GM12892 (cell line): ENCODE measurements around the gene FNDC11.
A peak's percentile ranks its signal among the peaks of the same experiment; 100 is the strongest.
"Not testable (repeated sequence)": the region's sequence is repeated elsewhere in the genome, so short reads cannot be mapped to it uniquely, and the experiment has no call there.

Source experiments
- DNase-seq: peaks from one replicate; pipeline ENCODE4 v3.0.0; 2011; ENCODE audit not compliant: insufficient read length
- FAIRE-seq: peaks from 2 replicates; lab custom pipeline; 2011; peaks lifted over from hg19 to GRCh38; lab: Jason Lieb, UNC
- POLR2A ChIP-seq: IDR thresholded peaks from 2 replicates; pipeline ENCODE4 v1.6.1; 2011; ENCODE audit warnings: low read depth, low read length, control low read depth
- POLR2AphosphoS5 ChIP-seq: IDR thresholded peaks from 2 replicates; pipeline ENCODE4 v1.6.1; 2011; ENCODE audit warnings: low read depth, low read length, control low read depth
- TAF1 ChIP-seq: IDR thresholded peaks from 2 replicates; pipeline ENCODE4 v1.6.1; 2011; ENCODE audit warnings: low read depth, mild to moderate bottlenecking, control low read depth, low read length, borderline replicate concordance

FNDC11 gene

GRCh38 chr20:63551068-63551467 lies 2.9 kb upstream of the FNDC11 start:
- FAIRE-seq (no peak), DNase-seq (no peak)
- TF ChIP-seq TAF1 (no peak), POLR2AphosphoS5 (no peak), POLR2A (no peak)

- no peak for TF ChIP-seq POLR2A
- no peak for TF ChIP-seq POLR2AphosphoS5
- TF ChIP-seq TAF1: no peak
- no peak for DNase-seq
- peak; percentile 92 for FAIRE-seq
Observed at GRCh38 chr20:63552481-63553249, 1.3 kb upstream of the FNDC11 start.

GRCh38 chr20:63553251-63553932 lies 567 bp upstream of the FNDC11 start:
- FAIRE-seq (no peak), DNase-seq (peak; percentile 81)
- TF ChIP-seq POLR2A (no peak), TAF1 (no peak), POLR2AphosphoS5 (no peak)

GRCh38 chr20:63554361-63555278 lies 661 bp downstream of the FNDC11 start:
- FAIRE-seq (peak; percentile 92), DNase-seq (no peak)
- TF ChIP-seq POLR2AphosphoS5 (no peak), TAF1 (no peak), POLR2A (no peak)

- FAIRE-seq: no peak
- no peak for DNase-seq
- no peak for TF ChIP-seq TAF1
- TF ChIP-seq POLR2A: no peak
- TF ChIP-seq POLR2AphosphoS5: no peak
Observed at GRCh38 chr20:63555661-63556381, 1.9 kb downstream of the FNDC11 start.

- TF ChIP-seq POLR2AphosphoS5 (0 out of 2 replicates have a peak, but pooled peaks have one; percentile 40), TAF1 (no peak)
- FAIRE-seq (no peak), DNase-seq (no peak)
Observed at GRCh38 chr20:63556873-63557478, 3.0 kb downstream of the FNDC11 start.

- no peak for DNase-seq
- FAIRE-seq: no peak
Observed at GRCh38 chr20:63557481-63557891, 3.5 kb downstream of the FNDC11 start.

GRCh38 chr20:63558804-63559484 lies 5.0 kb downstream of the FNDC11 start:
- no peak for DNase-seq
- no peak for FAIRE-seq

More at GRCh38 chr20:63557481-63557891, 3.5 kb downstream of the FNDC11 start:
- TF ChIP-seq POLR2AphosphoS5 (no peak), TAF1 (no peak), POLR2A (no peak)

GRCh38 chr20:63559485-63560332 lies 5.8 kb downstream of the FNDC11 start:
- DNase-seq, FAIRE-seq: not testable (repeated sequence)

More at GRCh38 chr20:63558804-63559484, 5.0 kb downstream of the FNDC11 start:
- TF ChIP-seq TAF1: no peak
- no peak for TF ChIP-seq POLR2A
- TF ChIP-seq POLR2AphosphoS5: no peak
